ENCODE results near the gene KRT32. TPM values are rescaled to one million over a fixed set of nuclear protein-coding genes. Genes with fewer than 3 reads are reported as not detected.
A peak's percentile ranks its signal among the peaks of the same experiment; 100 is the strongest.

Gene KRT32
- total and polyA plus RNA-seq, 8 donors = 1.9 TPM; not detected in 7

GRCh38 chr17:41505007-41505808 is 38.0 kb upstream of the KRT32 start, which contains the start of gene KRT13:
KRT13 (minus strand) TSS chr17:41505612; CDS start chr17:41505550, 62 bp downstream.
- WGBS, 5 donors = 79 to 90% (median 87%) methylated on average over 16 to 17 of the region's 17 CpGs

GRCh38 chr17:41504246-41504977 is 37.2 kb upstream of the KRT32 start:
- intact Hi-C loops (cut with DNase I; ENCODE audit: low total_unique reads) = no loop called here
- Histone ChIP-seq H3K9me3 (no peaks in the 10 kb centered on the region), H3K36me3 (no peaks in the 10 kb centered on the region), H3K4me3 (no peak overlapping the region), H3K27me3 (peaks cover 0 to 5% (median 0%) of the 10 kb centered on the region in 3 donors), H3K27ac (no peak overlapping the region), H3K4me1 (no peaks in the 10 kb centered on the region)
- DNase-seq = peak in 1 of 2 donors; percentile 53
- WGBS, 5 donors = 55 to 60% (median 58%) methylated on average over 8 of the region's 8 CpGs
- TF ChIP-seq EP300 (IDR thresholded peaks at IDR 0.05) = no peak
- TF ChIP-seq, protein P1, sequence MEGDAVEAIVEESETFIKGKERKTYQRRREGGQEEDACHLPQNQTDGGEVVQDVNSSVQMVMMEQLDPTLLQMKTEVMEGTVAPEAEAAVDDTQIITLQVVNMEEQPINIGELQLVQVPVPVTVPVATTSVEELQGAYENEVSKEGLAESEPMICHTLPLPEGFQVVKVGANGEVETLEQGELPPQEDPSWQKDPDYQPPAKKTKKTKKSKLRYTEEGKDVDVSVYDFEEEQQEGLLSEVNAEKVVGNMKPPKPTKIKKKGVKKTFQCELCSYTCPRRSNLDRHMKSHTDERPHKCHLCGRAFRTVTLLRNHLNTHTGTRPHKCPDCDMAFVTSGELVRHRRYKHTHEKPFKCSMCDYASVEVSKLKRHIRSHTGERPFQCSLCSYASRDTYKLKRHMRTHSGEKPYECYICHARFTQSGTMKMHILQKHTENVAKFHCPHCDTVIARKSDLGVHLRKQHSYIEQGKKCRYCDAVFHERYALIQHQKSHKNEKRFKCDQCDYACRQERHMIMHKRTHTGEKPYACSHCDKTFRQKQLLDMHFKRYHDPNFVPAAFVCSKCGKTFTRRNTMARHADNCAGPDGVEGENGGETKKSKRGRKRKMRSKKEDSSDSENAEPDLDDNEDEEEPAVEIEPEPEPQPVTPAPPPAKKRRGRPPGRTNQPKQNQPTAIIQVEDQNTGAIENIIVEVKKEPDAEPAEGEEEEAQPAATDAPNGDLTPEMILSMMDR (IDR thresholded peaks at IDR 0.05) = no peak

More at GRCh38 chr17:41505007-41505808, 38.0 kb upstream of the KRT32 start, which contains the start of gene KRT13:
- Histone ChIP-seq H3K9me3 (no peaks in the 10 kb centered on the region), H3K36me3 (no peaks in the 10 kb centered on the region), H3K27me3 (peaks cover 0 to 5% (median 0%) of the 10 kb centered on the region in 3 donors), H3K27ac (no peak within 1 kb of the TSS), H3K4me1 (peaks cover 0 to 1% (median 0%) of the 10 kb centered on the region in 4 donors), H3K4me3 (no peak within 1 kb of the TSS)
- DNase-seq = no peak
- intact Hi-C loops (cut with DNase I; ENCODE audit: low total_unique reads) = no loop called here
- TF ChIP-seq, protein P1 (IDR thresholded peaks at IDR 0.05) = no peak
- TF ChIP-seq EP300 (IDR thresholded peaks at IDR 0.05) = no peak
- TF ChIP-seq POLR2A (IDR thresholded peaks at IDR 0.05) = no peak
- TF ChIP-seq POLR2AphosphoS5 (IDR thresholded peaks at IDR 0.05) = no peak

DNA sequence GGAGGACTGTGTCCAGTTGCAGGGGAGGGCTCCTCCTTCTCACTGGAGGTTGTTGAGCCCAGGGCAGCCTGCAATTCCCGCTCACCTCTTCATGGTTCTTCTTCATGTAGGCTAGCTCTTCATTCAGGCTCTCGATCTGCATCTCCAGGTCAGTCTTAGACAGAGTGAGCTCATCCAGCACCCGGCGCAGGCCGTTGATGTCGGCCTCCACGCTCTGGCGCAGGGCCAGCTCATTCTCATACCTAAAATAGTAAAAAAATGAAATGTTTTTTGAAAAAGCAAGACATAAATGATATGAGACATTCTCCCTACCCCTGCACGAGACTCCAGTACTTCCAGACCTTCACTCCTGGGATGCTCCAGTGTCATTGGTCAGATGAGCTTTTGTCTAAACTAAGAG is 36.0 kb upstream of the KRT32 start:
- Histone ChIP-seq H3K27ac (no peak overlapping the region), H3K27me3 (no peaks in the 10 kb centered on the region), H3K36me3 (no peaks in the 10 kb centered on the region), H3K4me1 (peaks cover 0 to 8% (median 0%) of the 10 kb centered on the region in 4 donors), H3K4me3 (no peak overlapping the region), H3K9me3 (no peaks in the 10 kb centered on the region)
- 83 to 90% (median 89%) methylated on average over 8 to 9 of the region's 9 CpGs for WGBS, 5 donors
- TF ChIP-seq POLR2AphosphoS5 (IDR thresholded peaks at IDR 0.05) = no peak
- TF ChIP-seq POLR2A (IDR thresholded peaks at IDR 0.05) = no peak
- TF ChIP-seq, protein P1 (IDR thresholded peaks at IDR 0.05) = no peak
- no peak for TF ChIP-seq EP300 (IDR thresholded peaks at IDR 0.05)
- DNase-seq = no peak
- intact Hi-C loops (cut with DNase I; ENCODE audit: low total_unique reads) = no loop called here

DNA sequence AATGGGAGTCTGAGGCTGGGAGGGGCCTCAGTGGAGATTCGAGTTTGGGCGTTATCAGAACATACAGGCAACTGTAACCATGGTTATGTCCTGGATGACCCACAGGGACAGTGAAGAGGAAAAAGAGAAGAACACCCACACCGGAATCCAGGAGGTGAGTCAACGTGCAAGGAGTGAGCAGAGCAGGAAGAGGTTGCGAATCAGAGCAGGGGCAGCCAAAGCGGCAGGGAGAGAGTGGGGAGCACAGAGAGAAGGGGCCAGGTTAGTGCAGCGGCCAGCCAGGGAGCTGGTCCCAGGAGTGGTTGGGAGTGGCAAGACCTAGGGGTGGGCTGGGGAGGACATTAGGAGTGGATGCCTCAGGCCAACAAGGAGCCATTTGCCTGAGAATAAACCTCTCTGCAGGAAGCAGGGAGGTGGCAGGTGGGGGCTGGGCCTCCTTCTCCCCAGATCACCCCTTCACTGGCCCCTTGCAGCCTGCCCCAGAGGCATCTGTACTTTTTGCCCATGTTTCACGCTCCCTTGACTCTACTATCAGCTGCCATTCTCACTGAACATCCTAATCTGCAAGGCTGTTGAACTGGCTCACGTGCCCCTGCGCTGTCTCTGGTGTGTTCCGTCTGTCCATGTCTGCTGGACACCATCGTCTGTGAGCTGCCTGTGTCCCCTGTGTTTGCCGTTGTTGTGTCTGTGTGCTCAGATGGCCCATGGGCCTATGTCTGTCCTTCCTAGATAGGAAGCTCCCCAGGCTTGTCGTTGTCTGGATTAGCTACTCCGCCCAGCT is 33.1 kb upstream of the KRT32 start:
- intact Hi-C loops (cut with DNase I; ENCODE audit: low total_unique reads) = no loop called here
- DNase-seq = no peak
- peaks cover 0 to 7% (median 0%) of the 10 kb centered on the region in 3 donors for H3K27me3 ChIP-seq
- no peaks in the 10 kb centered on the region for H3K36me3 ChIP-seq
- TF ChIP-seq POLR2A (IDR thresholded peaks at IDR 0.05) (no peak), POLR2AphosphoS5 (IDR thresholded peaks at IDR 0.05) (no peak), EP300 (IDR thresholded peaks at IDR 0.05) (no peak)
- TF ChIP-seq, protein P1 (IDR thresholded peaks at IDR 0.05) = no peak
- H3K9me3 ChIP-seq = no peaks in the 10 kb centered on the region
- 64 to 77% (median 71%) methylated on average over 14 to 15 of the region's 15 CpGs for WGBS, 5 donors
- H3K27ac ChIP-seq = no peak overlapping the region
- peaks cover 0 to 23% (median 0%) of the 10 kb centered on the region in 4 donors for H3K4me1 ChIP-seq
- H3K4me3 ChIP-seq = no peak overlapping the region
